HG03457 (cell line): ENCODE results near the gene ASPG.

Experiments
- ATAC-seq: cut with Tn5 transposase; IDR thresholded peaks from one replicate; pipeline ENCODE4 v1.9.1; 2021; ENCODE audit warnings: moderate number of reproducible peaks; ENCODE audit not compliant: unreplicated experiment

ASPG gene

DNA sequence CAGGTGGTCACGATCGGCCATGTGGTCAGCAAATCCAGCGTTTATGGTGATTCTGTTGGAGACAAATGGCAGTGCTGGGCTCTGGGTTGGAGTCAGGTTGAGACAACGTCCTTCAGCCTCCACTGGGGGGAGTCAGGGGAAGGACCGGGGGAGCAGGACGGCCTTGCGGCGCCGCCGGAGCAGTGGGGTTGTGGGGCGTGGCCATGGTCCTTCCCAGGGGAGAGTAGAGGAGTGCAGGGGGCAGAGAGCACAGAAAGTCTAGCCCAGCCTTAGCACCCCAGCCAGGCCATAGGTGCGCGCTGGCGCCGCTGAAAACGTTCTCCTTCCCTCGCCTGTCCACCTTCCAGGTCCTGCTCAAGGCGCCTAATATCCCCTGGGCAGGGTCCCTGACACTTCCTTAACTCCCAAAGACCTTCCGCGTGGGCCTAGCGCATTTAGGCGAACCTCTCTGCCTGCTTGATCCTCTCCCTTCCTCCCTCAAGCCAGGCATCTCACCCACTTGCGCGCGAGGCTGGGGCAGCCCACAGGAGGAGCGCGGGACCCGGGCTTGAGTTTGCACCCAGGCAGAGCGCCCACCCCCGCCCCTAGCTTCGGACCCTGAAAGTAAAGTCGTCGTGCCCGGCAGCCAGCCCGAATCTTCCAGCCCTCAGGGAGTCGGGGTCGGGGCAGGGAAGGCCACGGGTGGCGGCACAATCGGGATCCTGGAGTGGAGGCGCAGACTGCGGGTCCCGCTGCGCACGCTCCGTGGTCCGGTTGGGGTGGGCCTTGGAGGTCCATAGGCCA, 49.8 kb downstream of the ASPG start:
- no peak for ATAC-seq

DNA sequence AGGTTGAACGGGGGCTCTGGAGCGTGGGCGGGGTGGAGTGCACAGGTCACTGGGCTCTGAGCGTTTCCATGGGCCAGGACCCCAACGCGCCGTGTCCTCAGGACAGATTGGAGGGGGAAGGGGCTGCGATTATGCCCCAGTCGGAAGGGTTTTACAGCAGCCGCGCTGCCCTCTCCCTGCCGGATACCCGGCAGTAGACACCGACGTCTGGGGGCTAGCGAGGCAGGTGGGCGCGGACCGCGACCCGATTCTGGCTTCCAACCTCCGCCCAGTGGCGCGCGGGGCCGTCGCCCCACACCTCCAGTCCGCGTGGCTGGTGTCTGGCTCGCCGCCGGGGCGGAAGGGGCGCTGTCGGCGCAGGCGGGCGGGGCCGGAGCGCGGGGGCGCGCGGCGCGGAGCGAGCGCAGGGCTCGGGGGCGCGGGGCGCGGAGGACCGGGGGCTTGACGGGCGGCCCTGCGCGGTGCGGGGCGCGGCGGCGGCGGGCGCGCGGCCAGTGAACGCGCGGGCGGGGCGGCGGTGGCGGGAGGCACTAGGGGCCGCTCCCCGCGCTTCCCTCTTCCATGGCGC, 50.5 kb downstream of the ASPG start:
- ATAC-seq: no peak

DNA sequence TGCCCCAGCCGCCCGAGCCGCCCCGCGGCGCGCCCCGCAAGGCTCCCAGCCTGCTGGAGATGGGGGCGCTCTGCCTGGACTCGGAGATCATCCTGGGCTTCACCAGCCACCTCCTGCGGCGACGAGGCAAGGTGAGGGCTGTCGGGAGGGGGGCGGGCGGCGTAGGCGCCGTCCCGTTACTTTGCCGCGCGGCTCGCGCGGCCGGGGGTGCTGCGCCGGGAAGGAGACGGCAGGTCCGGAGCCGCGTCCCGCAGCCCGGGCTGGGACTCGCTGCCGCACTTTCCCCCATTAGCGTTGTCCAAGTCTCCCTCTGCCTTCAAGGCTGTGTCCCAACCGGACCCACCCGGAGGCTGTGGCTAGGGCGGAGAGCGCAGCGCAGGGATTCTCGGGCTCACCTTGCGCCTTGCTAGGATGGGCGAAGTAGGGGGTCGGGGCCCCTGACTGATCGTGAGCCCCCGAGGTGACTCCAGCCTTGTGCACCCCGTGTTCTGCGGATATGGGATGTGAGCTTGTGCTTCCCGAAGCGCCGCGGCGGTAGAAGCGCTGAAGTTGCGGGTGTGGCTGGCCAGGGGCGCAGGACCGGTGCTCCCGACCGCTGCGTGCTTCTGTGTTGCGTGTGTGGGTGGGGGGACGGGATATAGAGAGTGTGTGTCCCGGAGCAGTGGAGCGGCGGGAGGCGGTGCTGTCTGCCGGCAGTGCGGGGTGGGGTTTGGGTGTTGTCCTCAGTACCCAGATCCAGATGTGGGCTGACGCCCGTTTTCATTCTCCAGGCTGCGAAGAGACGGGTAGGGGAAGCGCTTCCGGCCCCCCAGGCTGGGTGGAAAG, 51.2 kb downstream of the ASPG start:
- no peak for ATAC-seq

DNA sequence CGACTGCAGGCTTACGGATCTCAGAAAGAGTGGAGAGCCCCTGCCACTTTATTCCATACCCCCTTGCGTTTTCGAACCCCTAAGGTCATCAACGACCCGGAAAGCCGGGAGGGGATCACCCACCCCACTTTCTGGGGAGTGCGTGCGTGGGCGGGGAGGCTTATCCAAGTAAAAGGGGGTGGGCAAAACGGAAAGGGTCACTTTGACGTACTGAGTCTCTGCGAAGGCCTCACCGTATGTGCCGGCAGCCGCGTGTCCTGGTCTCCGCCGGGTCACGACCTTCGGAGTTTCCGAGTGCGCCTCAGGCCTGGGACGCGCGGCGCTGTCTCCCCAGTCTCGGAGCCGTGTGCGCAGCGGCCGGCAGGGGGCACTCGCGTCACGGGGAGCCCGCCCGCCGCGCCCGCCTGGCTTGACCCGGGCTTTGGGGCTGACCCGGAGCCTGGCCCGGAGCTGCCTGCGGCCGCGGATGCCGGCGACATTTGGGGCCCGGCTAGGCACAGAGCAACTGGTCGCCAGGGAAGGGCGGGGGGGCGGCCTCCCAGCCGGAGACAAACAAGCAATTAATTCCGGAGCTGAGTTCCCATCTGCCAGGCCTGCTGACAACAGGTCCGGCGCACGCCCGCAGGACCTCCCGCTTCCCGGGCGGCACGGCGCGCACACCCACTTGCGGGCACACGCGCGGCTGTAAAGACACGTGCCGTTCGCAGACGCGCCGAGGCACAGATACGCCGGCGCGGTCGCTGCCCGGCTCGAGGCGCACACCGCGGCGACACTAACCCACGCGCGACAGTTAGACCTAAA, 52.0 kb downstream of the ASPG start:
- no peak for ATAC-seq

DNA sequence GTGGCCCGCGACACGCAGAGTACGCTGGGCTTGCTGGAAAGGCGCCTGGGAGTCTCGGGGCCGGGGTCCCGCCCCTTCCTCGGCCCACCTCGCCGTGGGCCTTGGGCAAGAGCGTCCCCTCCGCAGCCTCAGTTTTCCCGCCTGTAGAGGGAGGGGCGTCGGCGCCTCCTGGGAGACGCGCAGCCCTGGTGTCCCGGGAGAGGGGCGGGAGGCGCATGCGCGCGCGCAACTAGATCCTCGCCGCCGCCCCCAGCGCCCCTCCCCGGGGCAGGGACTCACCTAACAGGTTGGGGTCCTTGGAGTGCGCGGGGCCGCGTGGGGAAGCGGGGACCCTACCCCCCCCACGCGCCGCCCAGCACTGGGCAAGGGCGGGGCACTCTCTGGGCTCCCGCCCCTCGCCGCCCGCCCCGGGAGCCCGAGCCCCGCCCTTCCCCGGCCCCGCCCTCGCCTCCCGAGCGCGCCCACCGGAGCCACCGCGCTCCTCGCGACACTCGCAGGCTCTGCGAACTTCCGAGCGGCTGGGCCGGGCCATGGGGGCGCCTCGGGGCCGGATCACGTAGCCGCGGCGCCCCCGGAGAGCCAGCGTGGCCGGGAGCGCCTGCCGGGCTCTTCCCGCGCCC, 52.7 kb downstream of the ASPG start, which contains the start of gene KIF26A:
Gene KIF26A, plus strand, starts transcription at position 490 of the 620 bp plus-strand sequence. CDS start 136 bp downstream, outside the sequence.
- no peak for ATAC-seq

DNA sequence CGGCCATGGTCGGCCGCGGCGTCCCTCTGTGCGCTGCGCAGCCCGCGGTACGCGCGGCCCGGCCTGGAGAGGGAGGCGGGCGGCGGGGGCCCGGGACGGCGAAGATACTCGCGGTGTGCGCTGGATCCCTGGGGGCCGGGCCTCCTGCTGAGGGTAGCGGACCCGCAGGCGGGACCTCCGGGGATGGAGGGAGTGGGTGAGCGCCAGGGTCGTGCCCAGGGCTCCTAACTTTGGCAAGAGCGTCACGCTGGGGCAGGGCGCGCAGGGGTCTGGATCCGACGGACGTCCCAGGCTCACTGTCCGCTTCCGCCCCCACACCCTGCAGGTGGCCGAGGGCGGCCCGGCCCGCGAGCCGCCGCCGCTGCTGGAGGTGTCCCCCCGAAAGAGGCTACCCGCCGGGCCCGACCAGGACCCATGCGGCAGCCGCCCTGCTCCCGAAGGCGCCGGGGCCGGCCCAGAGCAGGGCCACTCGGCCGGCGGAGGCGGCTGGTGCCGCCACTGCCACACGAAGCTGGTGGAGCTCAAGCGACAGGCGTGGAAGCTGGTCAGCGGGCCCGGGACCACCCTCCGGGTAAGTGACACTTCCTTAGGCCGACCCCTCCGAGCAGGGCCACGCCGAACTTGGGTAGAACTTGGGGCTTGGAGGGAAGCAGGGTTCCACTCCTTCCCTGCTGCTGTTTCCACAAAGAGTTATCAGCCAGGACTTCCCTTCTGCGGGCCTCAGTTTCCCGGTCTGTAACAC, 53.4 kb downstream of the ASPG start:
- no peak for ATAC-seq

DNA sequence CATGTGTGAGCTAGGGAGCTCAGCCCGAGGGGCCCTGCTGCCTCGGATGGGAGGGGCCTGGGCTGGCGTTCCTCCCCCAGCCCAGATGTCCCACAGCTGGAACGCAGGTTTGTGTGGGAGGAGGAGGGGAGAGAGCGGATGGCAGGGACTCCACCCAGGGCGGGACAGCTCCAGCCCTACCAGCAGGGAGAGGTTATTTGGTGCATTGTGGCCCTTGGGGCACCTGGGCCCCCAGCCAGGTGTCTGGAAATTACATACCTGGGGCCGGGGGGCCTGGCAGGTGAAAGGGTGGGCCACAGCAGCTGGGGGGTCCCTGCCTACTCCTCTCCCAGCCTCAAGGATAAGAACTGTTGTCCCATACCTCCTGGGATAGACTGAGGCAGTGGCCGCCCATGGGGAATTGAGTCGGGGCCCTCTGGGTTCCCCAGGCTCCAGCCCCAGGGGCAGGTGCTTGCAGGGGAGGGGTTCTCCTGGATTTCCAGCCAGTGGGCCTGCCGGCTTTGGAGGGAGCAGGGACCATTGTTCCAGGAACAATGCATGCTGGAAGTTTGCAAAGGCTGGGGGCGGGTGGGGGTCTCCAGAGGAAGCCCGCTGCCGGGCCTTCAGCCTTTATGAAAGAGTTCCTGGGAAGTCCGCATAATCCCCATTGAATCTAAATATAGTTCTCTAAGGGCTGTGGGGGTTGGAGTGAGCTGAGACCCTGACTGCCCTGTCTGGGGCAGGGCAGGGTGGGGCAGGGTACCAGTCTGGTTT, 54.1 kb downstream of the ASPG start:
- no peak for ATAC-seq

DNA sequence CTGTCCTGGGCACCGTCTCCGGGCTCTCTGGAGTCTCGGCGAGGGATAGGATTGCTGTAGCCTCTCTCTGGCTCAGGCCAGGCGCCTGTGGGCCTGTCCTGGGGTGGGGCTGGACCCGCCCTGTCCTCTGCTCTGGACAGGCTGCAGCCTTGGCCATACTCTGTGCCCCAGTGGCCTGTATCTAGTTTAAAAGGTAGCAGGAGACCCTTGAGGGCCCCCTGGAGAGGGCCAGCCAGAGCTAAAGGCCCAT, 54.6 kb downstream of the ASPG start:
- ATAC-seq: no peak

DNA sequence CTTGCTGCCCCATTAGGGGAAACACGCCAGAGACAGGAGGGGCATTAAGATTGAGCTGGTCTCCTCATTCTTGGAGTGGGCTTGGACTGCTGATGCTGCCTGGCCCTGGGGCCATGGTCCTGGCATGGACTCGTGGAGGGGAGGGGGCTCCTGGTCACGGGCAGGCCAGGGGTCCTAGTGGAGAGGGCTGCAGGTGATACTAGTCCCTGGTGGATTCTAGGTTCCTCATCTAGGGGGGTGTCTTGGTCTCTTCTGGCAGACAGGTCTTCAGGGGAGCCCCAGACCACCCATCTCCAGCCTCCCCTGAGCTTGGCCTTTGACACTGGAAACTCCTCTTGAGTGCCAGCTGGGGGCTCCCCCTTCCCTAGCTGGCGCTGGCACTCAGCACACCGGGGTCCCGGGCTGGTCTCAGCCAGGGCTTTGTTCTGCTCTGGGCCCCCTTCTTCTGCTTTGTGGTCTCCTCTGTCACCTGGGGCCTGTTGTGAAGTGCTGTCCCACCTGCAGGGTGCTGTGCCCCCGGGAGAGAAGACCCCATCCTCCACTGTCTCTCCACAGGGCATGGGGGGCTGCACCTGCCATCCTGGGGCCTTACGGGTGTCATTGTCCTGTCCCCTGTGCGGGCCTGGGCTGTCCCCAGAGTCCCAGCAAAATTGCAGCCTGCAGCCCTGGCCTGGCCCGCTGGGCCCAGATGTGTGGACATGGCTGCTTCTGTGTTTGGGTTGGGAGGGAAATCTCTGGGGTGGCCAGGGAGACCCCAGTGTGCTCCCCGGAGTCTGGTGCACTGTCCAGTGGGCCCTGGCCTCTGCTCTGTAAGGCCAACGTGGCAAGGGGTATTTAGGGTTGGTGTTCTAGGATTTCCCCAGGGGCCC, 55.2 kb downstream of the ASPG start:
- ATAC-seq: no peak

DNA sequence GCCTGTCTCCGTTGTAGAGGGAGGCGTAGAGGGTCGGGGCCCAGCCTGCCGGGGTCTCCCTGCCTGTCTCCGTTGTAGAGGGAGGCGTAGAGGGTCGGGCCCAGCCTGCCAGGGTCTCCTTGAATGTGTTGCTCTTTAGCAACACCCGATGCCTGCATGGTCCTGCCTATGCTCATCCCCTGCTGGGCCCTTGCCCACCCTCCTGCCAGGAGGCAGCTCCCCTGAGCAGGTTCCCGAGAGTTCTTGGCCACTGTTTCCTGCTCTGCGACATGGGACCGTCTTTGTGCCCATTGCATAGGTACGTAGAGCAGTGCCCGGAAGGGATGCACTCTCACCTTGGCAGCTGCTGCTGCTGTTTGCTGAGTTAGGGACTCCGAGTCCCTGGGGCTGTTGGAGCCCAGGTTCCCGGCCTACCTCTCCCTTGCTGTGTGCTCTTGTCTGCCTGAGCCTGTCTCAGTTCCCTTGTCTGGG, 56.2 kb downstream of the ASPG start:
- ATAC-seq: no peak

DNA sequence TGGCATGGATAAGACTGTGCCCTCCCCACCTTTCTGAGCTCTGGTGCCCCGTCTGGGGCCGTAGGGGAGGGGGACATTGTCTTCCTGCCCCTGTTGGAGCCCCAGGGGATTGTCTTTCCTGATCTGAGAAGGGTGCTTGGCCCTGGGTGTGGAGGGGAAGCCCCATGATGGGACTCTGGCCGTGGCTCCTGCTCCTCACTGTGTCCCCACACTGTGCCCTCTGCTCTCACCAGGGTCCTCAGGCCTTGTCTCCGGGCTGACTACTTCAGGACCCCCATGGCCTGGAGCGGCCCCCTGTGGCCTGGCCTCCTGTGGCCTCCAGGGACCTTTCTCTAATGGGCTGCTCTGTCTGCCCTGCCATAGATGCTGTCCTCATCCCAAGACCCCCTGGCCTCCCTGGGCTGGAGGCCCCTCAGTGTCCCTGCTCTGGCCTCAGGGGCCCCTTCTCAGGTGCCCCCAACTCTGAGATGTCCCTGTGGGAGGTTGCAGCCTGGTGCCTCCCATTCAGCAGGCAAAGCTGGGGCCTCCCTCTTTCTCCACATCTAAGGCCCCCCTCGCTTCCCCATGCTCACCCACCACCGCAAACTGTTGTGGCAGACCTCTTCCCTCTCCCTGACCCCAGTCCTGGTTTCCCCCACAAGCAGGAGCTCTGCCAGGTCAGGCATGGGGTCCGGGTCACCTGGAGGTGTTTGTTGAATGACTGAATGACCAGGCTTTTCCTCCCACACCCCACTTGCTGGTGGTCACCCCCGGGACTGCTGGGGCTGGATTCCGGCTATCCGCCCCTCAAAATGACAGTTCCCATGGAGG, 56.8 kb downstream of the ASPG start:
- ATAC-seq: no peak

DNA sequence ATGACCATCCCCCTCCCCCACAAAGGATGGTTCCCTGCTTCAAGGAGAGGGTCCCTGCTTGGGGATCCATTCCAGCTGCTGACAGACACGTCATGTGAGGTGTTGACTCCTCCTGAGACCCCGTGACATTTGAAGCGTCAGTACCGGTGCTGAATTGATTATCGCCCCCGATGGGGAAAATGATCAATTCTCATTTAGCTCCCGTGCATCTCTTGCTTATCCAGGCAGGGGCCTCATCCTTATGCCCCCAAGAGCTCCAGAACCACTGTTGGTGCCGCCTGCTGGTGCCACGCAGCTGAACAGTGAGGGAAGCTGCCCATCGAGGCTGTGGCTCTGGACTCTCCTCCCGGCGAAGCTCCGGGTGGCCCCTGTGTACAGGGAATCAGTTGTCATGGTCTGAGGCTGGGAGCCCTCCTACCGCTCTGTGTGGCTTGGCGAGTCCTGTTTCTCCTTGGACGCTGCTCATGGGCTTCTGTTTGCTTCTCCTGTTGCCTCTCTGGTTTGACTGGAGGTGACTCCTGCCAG, 57.5 kb downstream of the ASPG start:
- ATAC-seq: no peak

DNA sequence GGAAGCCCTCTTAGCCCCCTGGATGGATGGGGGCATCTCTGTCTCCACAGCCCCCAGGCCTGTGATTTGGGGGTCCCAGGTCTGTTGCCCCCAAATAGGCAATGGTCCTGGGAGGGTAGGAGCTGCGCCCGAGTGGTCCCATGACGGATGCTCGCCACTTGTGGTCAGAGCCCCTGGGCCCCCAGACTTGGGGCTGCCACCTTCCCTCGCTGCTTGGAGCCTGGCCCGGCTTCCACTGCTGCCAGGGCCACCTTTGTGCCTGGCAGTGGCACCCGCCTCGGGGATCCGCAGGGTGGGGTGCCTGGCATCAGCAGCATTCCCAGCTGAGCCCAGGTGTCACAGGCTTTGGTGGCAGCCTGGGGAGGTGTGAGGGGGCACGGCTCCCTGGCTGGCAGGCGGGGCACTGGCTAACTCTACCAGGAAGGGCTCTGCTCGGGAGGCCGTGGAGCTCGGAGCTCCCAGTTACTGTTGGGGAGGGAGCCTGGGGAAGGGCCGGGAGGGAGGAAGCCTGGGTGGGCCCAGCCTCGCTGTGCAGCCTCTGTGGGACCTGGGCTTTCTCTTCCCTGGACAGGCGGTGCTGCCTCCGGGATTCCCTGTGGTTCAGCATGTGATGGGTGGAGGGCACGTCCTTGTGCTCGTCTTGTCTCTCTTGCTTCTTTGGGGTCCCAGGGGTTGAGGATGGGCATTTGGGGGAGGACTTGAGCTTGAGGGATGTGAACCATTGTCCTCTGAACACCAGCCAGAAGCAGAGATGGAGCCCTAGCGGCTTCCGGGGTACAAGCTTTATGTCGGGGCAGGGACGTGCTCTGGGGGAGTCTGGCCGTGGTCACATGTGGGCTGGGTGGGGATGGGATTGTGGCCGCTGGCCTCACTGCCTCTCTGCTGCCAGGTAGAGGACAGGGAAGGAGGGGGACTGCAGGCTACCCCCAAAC, 58.3 kb downstream of the ASPG start:
- no peak for ATAC-seq

DNA sequence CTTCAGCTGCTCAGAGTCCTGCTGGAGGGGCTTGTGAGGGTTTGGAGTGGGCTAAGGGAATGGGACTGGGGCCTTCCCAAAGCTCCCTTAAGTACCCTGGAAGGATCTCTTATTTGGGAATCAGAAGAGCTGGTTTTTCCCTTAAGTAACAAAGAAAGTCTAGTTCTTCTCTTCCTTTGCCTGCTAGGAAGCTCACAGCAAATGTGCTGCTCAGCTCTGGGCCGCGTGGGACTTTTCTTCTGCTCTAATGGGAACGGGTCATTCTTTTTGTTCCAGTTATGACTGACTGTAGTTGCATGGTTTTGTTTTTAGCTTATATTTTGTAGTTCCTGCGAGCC, 58.9 kb downstream of the ASPG start:
- no peak for ATAC-seq

DNA sequence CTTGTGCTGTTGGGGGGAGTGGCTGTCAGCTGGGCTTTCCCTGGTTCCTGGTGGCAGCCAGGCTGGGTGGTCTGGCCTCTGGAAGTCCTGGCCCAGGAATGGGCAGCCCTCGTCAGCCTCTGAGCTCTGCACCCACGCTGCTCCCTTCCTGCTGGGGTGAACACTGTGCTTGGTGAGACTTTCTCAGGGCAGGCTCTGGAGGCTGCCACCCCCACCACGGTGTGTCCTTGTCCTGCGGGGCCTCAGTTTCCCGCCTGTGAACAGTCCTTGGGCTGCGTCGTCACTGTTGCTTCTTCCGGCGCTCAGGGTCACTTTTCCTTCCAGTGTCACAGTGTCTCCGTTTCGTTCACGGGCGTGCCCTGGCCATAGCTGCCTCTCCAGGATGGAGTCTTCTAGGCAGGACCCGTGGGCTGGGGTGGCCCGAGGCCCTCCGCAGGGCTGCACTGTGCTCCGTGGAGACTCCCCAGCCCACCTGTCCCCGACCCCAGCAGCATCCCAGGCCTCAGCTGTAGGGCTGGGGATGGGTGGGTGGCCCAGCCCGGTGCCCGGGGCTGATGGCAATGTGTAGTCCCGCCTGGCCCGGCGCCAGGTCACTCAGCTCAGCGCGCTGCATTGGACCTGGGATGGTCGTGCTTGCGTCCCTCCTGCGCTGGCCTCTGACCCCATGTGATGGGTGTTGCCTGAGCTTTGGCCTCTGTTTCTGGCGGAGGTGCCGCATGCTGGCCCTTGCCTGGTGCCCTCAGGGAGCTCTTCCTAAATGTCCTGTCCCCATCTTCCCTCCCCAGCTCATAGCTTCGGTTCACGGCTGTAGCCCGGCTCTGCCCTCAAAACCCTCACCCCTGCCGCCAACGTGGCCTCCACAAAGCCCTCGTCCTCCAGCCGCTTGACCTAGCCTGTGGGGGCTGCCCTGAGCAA, 59.7 kb downstream of the ASPG start:
- no peak for ATAC-seq
